ENCODE data around the gene ETFA.

DNA sequence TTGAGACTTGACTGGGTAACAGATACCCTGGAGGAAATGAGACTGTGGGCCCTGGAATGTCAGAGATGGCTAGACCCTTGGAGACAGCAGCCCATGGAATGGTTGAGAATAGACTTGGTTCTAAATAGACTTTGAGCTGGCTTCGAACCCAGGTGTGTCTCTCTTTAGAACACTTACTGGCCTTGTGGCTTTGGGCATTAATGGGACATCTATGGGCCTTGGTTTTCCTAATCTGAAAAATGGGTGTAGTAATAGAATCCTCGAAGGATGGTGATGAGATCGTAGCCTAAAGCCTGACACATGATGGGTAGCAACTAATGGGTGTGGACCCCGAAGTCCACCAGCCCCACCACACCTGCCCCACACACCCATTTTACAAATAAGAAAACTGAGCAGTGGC lies 132.2 kb downstream of the ETFA start:
- TF ChIP-seq CTCF (IDR thresholded peaks at IDR 0.05) = no peak
- no peak for TF ChIP-seq POLR2A (IDR thresholded peaks at IDR 0.05)

Data from thyroid gland (tissue), 4 donors.